Vagina (tissue), 2 donors: ENCODE results near the gene PYGL.

Source experiments
- CTCF ChIP-seq, 3 experiments: fragments of 450-650 bp in 2 of 3; fragments of 200-600 bp in 1 of 3; sonication (generic) in 1 of 3; IDR thresholded peaks; one replicate each; pipeline ENCODE4 v1.5.1; 2017 to 2019; ENCODE audit warnings: antibody characterized with exemption in 3 of 3, mild to moderate bottlenecking in 2 of 3, moderate library complexity in 2 of 3
- POLR2A ChIP-seq, 2 donors: fragments of 450-650 bp; IDR thresholded peaks; one replicate each; pipeline ENCODE4 v1.6.1; 2017; ENCODE audit warnings: antibody characterized with exemption in 2 of 2, mild to moderate bottlenecking in 2 of 2, moderate library complexity in 2 of 2

GRCh38 chr14:50917449-50917848 is 26.8 kb downstream of the PYGL start:
- no peak for TF ChIP-seq POLR2A (IDR thresholded peaks at IDR 0.05)
- no peak for TF ChIP-seq CTCF (IDR thresholded peaks at IDR 0.05)
